Neural crest cell (in vitro differentiated cells): ENCODE measurements around the gene SLC45A3. TPM values are rescaled to one million over a fixed set of nuclear protein-coding genes. Genes with fewer than 3 reads are reported as not detected.
A peak's percentile ranks its signal among the peaks of the same experiment; 100 is the strongest.

ENCODE experiments used
- DNase-seq: peaks from one replicate; pipeline ENCODE4 v3.0.0; 2021; ENCODE audit warnings: low read depth, mixed read lengths, low spot score
- H3K27ac Mint-ChIP-seq: one replicate; pipeline ENCODE4 v1.8.0; 2021; ENCODE audit warnings: mild to moderate bottlenecking, mixed read lengths; ENCODE audit not compliant: unreplicated experiment
- H3K27me3 Mint-ChIP-seq: 2 replicates; pipeline ENCODE4 v1.8.0; 2021; ENCODE audit warnings: low read depth, mild to moderate bottlenecking, mixed read lengths
- H3K36me3 Mint-ChIP-seq: 2 replicates; pipeline ENCODE4 v1.8.0; 2021; ENCODE audit warnings: low read depth, mild to moderate bottlenecking, mixed read lengths
- H3K4me1 Mint-ChIP-seq: 2 replicates; pipeline ENCODE4 v1.8.0; 2021; ENCODE audit warnings: mixed read lengths
- H3K4me3 Mint-ChIP-seq: one replicate; pipeline ENCODE4 v1.8.0; 2021; ENCODE audit warnings: mild to moderate bottlenecking, mixed read lengths
- H3K9me3 Mint-ChIP-seq: 2 replicates; pipeline ENCODE4 v1.8.0; 2021; ENCODE audit warnings: mixed read lengths
- CTCF ChIP-seq: fragments of 200-600 bp; sonication (generic); conservative IDR thresholded peaks from 2 replicates; pipeline ENCODE4 v1.5.0; 2021; ENCODE audit warnings: antibody characterized with exemption, mild to moderate bottlenecking
- total RNA-seq: library from RNA; stranded (reverse); gene quantifications from 2 replicates; pipeline ENCODE4 v1.2.1, GENCODE V29; 2021

Gene SLC45A3
- total RNA-seq, 1 donor from 2014 or later: 14.0 TPM

- no peaks in the 10 kb centered on the region for H3K27me3 Mint-ChIP-seq
- H3K27ac Mint-ChIP-seq: no peak overlapping the region
- peak overlapping the region; percentile 25 for H3K4me3 Mint-ChIP-seq
- no peak for DNase-seq
- H3K9me3 Mint-ChIP-seq: no peaks in the 10 kb centered on the region
- peaks cover 77% of the 10 kb centered on the region for H3K4me1 Mint-ChIP-seq
- H3K36me3 Mint-ChIP-seq: no peaks in the 10 kb centered on the region
- TF ChIP-seq CTCF: no peak
These were observed 7.3 kb downstream of the SLC45A3 start for GRCh38 chr1:205672970-205673369.

- Mint-ChIP-seq H3K9me3 (no peaks in the 10 kb centered on the region), H3K4me3 (peak overlapping the region; percentile 62), H3K27me3 (no peaks in the 10 kb centered on the region), H3K4me1 (peaks cover 80% of the 10 kb centered on the region), H3K27ac (no peak overlapping the region), H3K36me3 (no peaks in the 10 kb centered on the region)
- TF ChIP-seq CTCF: no peak
- DNase-seq: no peak
These were observed 7.9 kb downstream of the SLC45A3 start for GRCh38 chr1:205672395-205672889.

- peak; percentile 52 for DNase-seq
- no peak for TF ChIP-seq CTCF
- no peaks in the 10 kb centered on the region for H3K27me3 Mint-ChIP-seq
- H3K4me1 Mint-ChIP-seq: peaks cover 72% of the 10 kb centered on the region
- no peaks in the 10 kb centered on the region for H3K36me3 Mint-ChIP-seq
- H3K9me3 Mint-ChIP-seq: no peaks in the 10 kb centered on the region
- peak overlapping the region; percentile 12 for H3K27ac Mint-ChIP-seq
- H3K4me3 Mint-ChIP-seq: peak overlapping the region; percentile 84
These were observed 9.5 kb downstream of the SLC45A3 start for GRCh38 chr1:205670611-205671430.

GRCh38 chr1:205670150-205670446, 10.2 kb downstream of the SLC45A3 start:
- Mint-ChIP-seq H3K9me3 (no peaks in the 10 kb centered on the region), H3K4me3 (peak overlapping the region; percentile 84), H3K36me3 (no peaks in the 10 kb centered on the region), H3K27ac (peak overlapping the region; percentile 92), H3K4me1 (peaks cover 74% of the 10 kb centered on the region), H3K27me3 (no peaks in the 10 kb centered on the region)
- DNase-seq: no peak
- no peak for TF ChIP-seq CTCF

DNA sequence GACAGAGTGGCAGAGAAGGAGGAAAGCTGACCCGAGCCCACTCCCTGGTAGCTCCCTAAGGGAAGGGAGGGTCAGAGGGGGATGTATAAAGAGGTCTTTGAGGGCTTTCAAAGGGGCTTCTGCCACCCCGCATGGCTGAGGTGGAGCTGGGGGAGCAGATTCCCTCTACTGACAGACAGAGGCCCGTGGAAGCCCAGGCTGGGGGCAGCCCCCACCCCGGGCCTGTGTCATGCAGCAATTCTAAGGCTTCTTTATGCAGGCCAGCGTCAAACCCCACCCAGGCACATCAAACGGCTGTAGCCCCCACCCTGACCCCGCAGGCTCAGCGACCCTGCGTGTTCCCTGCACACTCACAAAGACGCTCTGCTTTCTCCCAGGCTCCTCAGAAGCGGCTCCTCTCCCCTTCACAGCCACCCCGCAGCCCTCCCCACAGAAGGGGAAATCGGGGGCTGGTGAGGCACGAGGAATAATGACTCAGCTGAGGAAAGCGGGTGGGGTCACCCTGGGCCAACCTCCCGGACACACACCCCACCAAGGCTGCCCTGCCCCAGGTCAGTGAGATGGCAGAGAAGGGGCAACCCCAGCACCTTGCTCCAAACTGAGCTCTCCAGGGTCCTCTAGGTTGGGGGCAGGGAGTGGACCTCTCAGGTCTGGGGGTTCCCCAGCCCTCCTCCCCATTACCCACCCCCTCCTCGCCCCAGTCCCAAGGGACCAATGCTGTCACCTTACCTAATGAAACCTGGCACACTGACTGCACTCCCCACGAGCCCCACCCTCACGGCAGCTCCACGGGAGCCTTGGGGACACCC, 10.8 kb downstream of the SLC45A3 start:
- no peaks in the 10 kb centered on the region for H3K27me3 Mint-ChIP-seq
- DNase-seq: peak; percentile 49
- H3K27ac Mint-ChIP-seq: peak overlapping the region; percentile 92
- no peak for TF ChIP-seq CTCF
- H3K9me3 Mint-ChIP-seq: no peaks in the 10 kb centered on the region
- H3K4me3 Mint-ChIP-seq: peak overlapping the region; percentile 84
- peaks cover 76% of the 10 kb centered on the region for H3K4me1 Mint-ChIP-seq
- no peaks in the 10 kb centered on the region for H3K36me3 Mint-ChIP-seq
